ENCODE measurements around the gene NLRP7.

DNA sequence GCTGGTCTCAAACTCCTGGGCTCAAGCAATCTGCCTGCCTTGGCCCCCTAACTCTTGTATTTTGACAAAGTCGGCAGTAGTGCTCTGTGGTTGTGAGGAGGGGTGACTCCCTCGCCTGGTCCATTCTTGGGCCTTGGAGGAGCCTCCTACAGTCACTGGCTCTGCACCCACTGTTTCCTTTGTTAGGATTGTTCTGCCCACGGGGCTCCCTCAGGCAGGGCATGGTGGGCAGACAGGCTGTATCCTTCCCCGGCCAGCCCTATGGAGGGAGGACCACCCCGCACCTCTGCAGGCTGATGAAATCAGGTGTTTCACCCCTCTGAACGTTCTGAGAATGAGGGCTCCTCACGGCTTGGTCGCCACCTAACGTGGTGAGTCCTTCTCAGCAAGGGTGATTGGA lies 64.1 kb downstream of the NLRP7 start:
- no peak for TF ChIP-seq EZH2 (IDR thresholded peaks at IDR 0.05; ENCODE audit: borderline replicate concordance, low read depth, low read length, poor library complexity, severe bottlenecking)
- TF ChIP-seq, protein P1, sequence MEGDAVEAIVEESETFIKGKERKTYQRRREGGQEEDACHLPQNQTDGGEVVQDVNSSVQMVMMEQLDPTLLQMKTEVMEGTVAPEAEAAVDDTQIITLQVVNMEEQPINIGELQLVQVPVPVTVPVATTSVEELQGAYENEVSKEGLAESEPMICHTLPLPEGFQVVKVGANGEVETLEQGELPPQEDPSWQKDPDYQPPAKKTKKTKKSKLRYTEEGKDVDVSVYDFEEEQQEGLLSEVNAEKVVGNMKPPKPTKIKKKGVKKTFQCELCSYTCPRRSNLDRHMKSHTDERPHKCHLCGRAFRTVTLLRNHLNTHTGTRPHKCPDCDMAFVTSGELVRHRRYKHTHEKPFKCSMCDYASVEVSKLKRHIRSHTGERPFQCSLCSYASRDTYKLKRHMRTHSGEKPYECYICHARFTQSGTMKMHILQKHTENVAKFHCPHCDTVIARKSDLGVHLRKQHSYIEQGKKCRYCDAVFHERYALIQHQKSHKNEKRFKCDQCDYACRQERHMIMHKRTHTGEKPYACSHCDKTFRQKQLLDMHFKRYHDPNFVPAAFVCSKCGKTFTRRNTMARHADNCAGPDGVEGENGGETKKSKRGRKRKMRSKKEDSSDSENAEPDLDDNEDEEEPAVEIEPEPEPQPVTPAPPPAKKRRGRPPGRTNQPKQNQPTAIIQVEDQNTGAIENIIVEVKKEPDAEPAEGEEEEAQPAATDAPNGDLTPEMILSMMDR (conservative IDR thresholded peaks at IDR 0.05; ENCODE audit: low read depth, low read length), result no peak
